ENCODE measurements around the gene CABLES2. TPM values are rescaled to one million over a fixed set of nuclear protein-coding genes. Genes with fewer than 3 reads are reported as not detected.

The CABLES2 gene
- total and polyA plus RNA-seq, 9 of the 15 experiments (the other 6 are each of a cell fraction or from before 2014, with no cell fraction given): 0.46 to 4.2 (median 1.6) TPM

DNA sequence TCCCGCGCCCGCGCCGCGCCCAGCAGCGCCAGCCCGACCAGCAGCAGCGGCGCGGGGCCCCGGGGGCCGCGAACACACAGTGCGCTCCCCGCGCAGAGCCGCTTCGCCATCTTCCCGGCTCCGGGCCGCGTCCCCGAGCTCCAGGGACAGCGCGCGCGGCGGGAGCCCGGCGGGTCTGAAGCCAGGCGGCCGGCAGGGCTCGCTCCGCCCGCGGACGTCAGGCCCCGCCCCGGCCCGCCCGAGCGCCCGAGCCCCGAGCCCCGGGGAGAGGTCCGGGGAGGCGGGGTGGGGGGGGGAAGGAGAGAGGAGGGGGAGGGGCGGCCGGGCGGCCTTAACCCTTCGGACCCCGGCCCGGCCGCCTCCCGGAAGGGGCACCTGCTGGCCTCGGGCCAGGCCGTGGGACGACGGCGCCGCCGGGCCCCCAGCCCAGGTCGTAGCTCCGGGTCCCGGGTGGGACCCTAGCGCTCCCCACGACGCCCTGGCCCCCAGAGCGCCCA, 39.9 kb downstream of the CABLES2 start, which contains the start of gene LAMA5 (continued):
- TF ChIP-seq SAFB (IDR thresholded peaks at IDR 0.05; ENCODE audit: borderline replicate concordance, low read depth, low read length): no peak
- no peak for TF ChIP-seq MCM7 (IDR thresholded peaks at IDR 0.05)
- TF ChIP-seq, protein P1, sequence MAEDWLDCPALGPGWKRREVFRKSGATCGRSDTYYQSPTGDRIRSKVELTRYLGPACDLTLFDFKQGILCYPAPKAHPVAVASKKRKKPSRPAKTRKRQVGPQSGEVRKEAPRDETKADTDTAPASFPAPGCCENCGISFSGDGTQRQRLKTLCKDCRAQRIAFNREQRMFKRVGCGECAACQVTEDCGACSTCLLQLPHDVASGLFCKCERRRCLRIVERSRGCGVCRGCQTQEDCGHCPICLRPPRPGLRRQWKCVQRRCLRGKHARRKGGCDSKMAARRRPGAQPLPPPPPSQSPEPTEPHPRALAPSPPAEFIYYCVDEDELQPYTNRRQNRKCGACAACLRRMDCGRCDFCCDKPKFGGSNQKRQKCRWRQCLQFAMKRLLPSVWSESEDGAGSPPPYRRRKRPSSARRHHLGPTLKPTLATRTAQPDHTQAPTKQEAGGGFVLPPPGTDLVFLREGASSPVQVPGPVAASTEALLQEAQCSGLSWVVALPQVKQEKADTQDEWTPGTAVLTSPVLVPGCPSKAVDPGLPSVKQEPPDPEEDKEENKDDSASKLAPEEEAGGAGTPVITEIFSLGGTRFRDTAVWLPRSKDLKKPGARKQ (CRISPR knock-in tag; IDR thresholded peaks at IDR 0.05): no peak
- TF ChIP-seq NR2C1 (IDR thresholded peaks at IDR 0.05): no peak
- TF ChIP-seq NR2C1 (tag; IDR thresholded peaks at IDR 0.05): no peak
- TF ChIP-seq, protein P2, sequence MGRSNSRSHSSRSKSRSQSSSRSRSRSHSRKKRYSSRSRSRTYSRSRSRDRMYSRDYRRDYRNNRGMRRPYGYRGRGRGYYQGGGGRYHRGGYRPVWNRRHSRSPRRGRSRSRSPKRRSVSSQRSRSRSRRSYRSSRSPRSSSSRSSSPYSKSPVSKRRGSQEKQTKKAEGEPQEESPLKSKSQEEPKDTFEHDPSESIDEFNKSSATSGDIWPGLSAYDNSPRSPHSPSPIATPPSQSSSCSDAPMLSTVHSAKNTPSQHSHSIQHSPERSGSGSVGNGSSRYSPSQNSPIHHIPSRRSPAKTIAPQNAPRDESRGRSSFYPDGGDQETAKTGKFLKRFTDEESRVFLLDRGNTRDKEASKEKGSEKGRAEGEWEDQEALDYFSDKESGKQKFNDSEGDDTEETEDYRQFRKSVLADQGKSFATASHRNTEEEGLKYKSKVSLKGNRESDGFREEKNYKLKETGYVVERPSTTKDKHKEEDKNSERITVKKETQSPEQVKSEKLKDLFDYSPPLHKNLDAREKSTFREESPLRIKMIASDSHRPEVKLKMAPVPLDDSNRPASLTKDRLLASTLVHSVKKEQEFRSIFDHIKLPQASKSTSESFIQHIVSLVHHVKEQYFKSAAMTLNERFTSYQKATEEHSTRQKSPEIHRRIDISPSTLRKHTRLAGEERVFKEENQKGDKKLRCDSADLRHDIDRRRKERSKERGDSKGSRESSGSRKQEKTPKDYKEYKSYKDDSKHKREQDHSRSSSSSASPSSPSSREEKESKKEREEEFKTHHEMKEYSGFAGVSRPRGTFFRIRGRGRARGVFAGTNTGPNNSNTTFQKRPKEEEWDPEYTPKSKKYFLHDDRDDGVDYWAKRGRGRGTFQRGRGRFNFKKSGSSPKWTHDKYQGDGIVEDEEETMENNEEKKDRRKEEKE (IDR thresholded peaks at IDR 0.05; ENCODE audit: borderline replicate concordance in 1 of 2, control insufficient read depth in 1 of 2, low read depth in 2 of 2, low read length in 1 of 2): no peak
- TF ChIP-seq, protein P3, sequence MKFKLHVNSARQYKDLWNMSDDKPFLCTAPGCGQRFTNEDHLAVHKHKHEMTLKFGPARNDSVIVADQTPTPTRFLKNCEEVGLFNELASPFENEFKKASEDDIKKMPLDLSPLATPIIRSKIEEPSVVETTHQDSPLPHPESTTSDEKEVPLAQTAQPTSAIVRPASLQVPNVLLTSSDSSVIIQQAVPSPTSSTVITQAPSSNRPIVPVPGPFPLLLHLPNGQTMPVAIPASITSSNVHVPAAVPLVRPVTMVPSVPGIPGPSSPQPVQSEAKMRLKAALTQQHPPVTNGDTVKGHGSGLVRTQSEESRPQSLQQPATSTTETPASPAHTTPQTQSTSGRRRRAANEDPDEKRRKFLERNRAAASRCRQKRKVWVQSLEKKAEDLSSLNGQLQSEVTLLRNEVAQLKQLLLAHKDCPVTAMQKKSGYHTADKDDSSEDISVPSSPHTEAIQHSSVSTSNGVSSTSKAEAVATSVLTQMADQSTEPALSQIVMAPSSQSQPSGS (CRISPR knock-in tag; IDR thresholded peaks at IDR 0.05): no peak
- no peak for TF ChIP-seq SREBF1 (IDR thresholded peaks at IDR 0.05; ENCODE audit: borderline replicate concordance, low read depth, low read length)
- no peak for TF ChIP-seq FIP1L1 (IDR thresholded peaks at IDR 0.05; ENCODE audit: low read depth, low read length, poor library complexity, severe bottlenecking)
- TF ChIP-seq, protein P4, sequence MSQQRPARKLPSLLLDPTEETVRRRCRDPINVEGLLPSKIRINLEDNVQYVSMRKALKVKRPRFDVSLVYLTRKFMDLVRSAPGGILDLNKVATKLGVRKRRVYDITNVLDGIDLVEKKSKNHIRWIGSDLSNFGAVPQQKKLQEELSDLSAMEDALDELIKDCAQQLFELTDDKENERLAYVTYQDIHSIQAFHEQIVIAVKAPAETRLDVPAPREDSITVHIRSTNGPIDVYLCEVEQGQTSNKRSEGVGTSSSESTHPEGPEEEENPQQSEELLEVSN (IDR thresholded peaks at IDR 0.05; ENCODE audit: borderline replicate concordance in 1 of 2, extremely low read depth in 1 of 2, insufficient read depth in 1 of 2, insufficient read length in 1 of 2, low read depth in 1 of 2, low read length in 1 of 2, poor library complexity in 1 of 2, severe bottlenecking in 1 of 2): no peak
- TF ChIP-seq TCF3 (CRISPR knock-in tag; IDR thresholded peaks at IDR 0.05): no peak
- TF ChIP-seq FUS (optimal IDR thresholded peaks at IDR 0.05; ENCODE audit: low read depth, low read length): no peak
- TF ChIP-seq PML (IDR thresholded peaks at IDR 0.05; ENCODE audit: low read length): no peak
- peak; percentile 40; the same call in 1 of the 2 replicates for TF ChIP-seq POLR2AphosphoS5 (IDR thresholded peaks at IDR 0.05; ENCODE audit: control insufficient read depth, insufficient read depth, low read depth, low read length)
- TF ChIP-seq, protein P5, sequence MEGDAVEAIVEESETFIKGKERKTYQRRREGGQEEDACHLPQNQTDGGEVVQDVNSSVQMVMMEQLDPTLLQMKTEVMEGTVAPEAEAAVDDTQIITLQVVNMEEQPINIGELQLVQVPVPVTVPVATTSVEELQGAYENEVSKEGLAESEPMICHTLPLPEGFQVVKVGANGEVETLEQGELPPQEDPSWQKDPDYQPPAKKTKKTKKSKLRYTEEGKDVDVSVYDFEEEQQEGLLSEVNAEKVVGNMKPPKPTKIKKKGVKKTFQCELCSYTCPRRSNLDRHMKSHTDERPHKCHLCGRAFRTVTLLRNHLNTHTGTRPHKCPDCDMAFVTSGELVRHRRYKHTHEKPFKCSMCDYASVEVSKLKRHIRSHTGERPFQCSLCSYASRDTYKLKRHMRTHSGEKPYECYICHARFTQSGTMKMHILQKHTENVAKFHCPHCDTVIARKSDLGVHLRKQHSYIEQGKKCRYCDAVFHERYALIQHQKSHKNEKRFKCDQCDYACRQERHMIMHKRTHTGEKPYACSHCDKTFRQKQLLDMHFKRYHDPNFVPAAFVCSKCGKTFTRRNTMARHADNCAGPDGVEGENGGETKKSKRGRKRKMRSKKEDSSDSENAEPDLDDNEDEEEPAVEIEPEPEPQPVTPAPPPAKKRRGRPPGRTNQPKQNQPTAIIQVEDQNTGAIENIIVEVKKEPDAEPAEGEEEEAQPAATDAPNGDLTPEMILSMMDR (IDR thresholded peaks at IDR 0.05 in 2 of 3, conservative IDR thresholded peaks at IDR 0.05 in 1 of 3; ENCODE audit: insufficient read depth in 2 of 3, low read depth in 1 of 3, low read length in 3 of 3): 0 out of 6 replicates have a peak, but pooled peaks of 1 of the 3 experiments have one; percentile 1
- peak; percentile 65 for TF ChIP-seq NFIC (IDR thresholded peaks at IDR 0.05)
- TF ChIP-seq ELF1 (tag; IDR thresholded peaks at IDR 0.05): peak; percentile 19; the same call in 1 of the 2 replicates
- no peak for TF ChIP-seq PRMT5 (CRISPR knock-in tag; IDR thresholded peaks at IDR 0.05)
- TF ChIP-seq DACH1 (IDR thresholded peaks at IDR 0.05; ENCODE audit: partially characterized antibody): no peak

Measured in K562 (cell line).